GM10248 (cell line): Measurements from ENCODE around the gene FAM3A.

Experiments
- CTCF ChIA-PET: fragments of 300-600 bp; sonication (Branson Sonifier 250); formaldehyde crosslinking; extraction: SDS; loops from one replicate; lab custom pipeline; 2021; ENCODE audit warnings: antibody characterized with exemption; lab: Yijun Ruan, JAX
- POLR2A ChIA-PET: fragments of 350-650 bp; sonication (Branson Sonifier 250); formaldehyde crosslinking; extraction: SDS; loops from one replicate; lab custom pipeline; 2020; ENCODE audit warnings: antibody characterized with exemption; lab: Yijun Ruan, JAX
- DNase-seq: peaks from one replicate; pipeline ENCODE4 v3.0.0; 2012; ENCODE audit errors: extremely low spot score
- CTCF ChIP-seq: IDR thresholded peaks from 2 replicates; pipeline ENCODE4 v1.5.1; 2012; ENCODE audit warnings: mild to moderate bottlenecking, low read depth; ENCODE audit errors: extremely low read depth, missing control alignments, control extremely low read depth

FAM3A gene

GRCh38 chrX:154467556-154467955 is 48.5 kb downstream of the FAM3A start:
- ChIA-PET POLR2A (no interaction called here), CTCF (interaction anchor here (1.5 kb wide), 1 partner anchor 28 kb away, joined by 4 read pairs; no protein-coding TSS in a partner anchor)
- no peak for TF ChIP-seq CTCF
- DNase-seq = no peak

DNA sequence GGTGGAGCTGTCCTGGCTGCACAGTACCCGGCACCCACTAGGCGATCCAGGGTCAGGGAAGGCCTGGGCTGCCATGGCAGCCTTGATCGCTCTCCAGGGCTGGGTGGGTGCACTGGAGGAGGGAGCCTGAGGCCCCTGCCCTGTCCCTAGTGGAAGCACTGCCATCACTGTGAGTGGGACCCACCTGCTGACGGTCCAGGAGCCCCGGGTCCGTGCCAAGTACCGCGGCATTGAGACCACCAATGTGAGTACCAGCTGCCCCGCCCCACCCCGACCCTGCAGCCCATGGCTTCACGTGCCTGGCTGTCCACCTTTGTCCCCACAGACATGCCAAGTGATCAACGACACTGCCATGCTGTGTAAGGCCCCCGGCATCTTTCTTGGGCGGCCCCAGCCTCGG is 49.1 kb downstream of the FAM3A start:
- POLR2A ChIA-PET = no interaction called here

GRCh38 chrX:154466036-154466435 is 50.0 kb downstream of the FAM3A start:
- no peak for DNase-seq
- TF ChIP-seq CTCF = no peak
- CTCF ChIA-PET = no interaction called here
- POLR2A ChIA-PET = interaction anchor here (0.6 kb wide), 2 partner anchors 16 to 30 kb away, joined by 3 read pairs; no protein-coding TSS in a partner anchor

More for the DNA sequence above, 49.1 kb downstream of the FAM3A start:
- TF ChIP-seq CTCF = no peak
- CTCF ChIA-PET = interaction anchor here (1.5 kb wide), 1 partner anchor 29 kb away, joined by 4 read pairs; no protein-coding TSS in a partner anchor
- no peak for DNase-seq

DNA sequence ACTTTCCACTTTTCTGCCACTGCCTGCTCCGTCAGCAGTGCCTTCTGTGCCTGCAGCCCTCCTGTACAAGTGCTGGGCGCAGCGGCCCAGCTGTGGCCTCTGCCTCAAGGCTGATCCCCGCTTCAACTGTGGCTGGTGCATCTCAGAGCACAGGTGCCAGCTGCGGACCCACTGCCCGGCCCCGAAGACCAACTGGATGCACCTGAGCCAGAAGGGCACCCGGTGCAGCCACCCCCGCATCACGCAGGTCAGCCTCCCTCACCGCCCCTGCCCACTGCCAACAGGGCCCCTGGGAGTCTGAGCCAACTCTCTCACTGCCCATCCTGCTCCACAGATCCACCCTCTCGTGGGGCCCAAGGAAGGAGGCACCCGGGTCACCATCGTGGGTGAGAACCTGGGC is 50.4 kb downstream of the FAM3A start:
- ChIA-PET POLR2A (no interaction called here), CTCF (no interaction called here)
- TF ChIP-seq CTCF = no peak
- DNase-seq = no peak

GRCh38 chrX:154464806-154465365 is 51.1 kb downstream of the FAM3A start:
- DNase-seq = no peak
- ChIA-PET POLR2A (no interaction called here), CTCF (no interaction called here)
- no peak for TF ChIP-seq CTCF

GRCh38 chrX:154463611-154464220 is 52.3 kb downstream of the FAM3A start:
- ChIA-PET POLR2A (no interaction called here), CTCF (interaction anchor here (0.6 kb wide), 1 partner anchor 11 kb away, joined by 3 read pairs; no protein-coding TSS in a partner anchor)
- no peak for DNase-seq
- TF ChIP-seq CTCF = no peak
